Ureter (tissue), 1 donor: ENCODE data around the gene DDAH1. TPM values are rescaled to one million over a fixed set of nuclear protein-coding genes. Genes with fewer than 3 reads are reported as not detected.

Experiments
- DNase-seq: peaks from one replicate; pipeline ENCODE4 v3.0.0-alpha.2; 2020; ENCODE audit warnings: low spot score
- total RNA-seq: library from RNA; stranded (reverse); gene quantifications from one replicate; pipeline ENCODE4 v1.2.4, GENCODE V29; 2023
- donor health status: DM: yes; HTN: yes; CAD: no.

DDAH1 gene
- total RNA-seq, 1 donor from 2014 or later, result 51.2 TPM

GRCh38 chr1:85440612-85441011, 24.3 kb downstream of the DDAH1 start:
- DNase-seq, result no peak

- DNase-seq, result no peak
Measured at GRCh38 chr1:85438353-85438752, 26.6 kb downstream of the DDAH1 start.

DNA sequence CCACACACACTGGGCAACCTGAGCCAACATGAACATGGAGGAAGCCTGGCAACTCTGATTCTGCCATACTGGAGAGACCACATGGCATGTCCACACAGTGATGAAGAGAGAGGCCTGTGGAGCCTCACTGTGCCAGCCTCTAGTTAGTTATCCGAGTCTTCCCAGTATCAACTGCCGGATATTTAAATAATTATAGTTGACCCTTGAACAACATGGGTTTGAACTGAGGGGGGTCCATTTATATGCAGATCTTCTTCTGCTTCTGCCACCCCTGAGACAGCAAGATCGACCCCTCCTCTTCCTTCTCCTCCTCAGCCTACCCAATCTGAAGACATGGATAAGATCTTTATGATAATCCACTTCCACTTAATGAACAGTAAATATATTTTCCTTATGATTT, 27.8 kb downstream of the DDAH1 start:
- DNase-seq, result no peak

GRCh38 chr1:85433096-85433495, 31.9 kb downstream of the DDAH1 start:
- DNase-seq, result no peak

GRCh38 chr1:85428471-85429089, 36.4 kb downstream of the DDAH1 start:
- DNase-seq, result no peak

GRCh38 chr1:85427849-85428248, 37.1 kb downstream of the DDAH1 start:
- no peak for DNase-seq

- DNase-seq, result no peak
Measured at GRCh38 chr1:85427331-85427730, 37.6 kb downstream of the DDAH1 start.

DNA sequence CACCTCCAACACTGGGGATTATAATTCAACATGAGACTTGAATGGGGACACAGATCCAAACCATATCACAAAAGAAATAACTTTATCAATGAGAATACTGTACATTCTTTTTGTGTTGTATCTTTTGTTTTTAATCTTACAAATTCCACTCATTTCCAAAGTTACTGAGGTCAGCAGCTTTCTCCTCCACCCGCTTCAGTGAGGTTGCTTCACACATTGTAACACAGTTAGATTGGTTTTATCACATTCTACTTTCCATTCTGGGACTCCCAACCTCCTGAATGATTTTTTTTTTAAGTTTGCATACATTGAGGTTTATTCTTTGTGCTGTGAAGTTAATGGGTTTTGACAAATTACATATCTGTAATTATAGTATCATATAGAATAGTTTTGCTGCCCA, 43.8 kb downstream of the DDAH1 start:
- no peak for DNase-seq

DNA sequence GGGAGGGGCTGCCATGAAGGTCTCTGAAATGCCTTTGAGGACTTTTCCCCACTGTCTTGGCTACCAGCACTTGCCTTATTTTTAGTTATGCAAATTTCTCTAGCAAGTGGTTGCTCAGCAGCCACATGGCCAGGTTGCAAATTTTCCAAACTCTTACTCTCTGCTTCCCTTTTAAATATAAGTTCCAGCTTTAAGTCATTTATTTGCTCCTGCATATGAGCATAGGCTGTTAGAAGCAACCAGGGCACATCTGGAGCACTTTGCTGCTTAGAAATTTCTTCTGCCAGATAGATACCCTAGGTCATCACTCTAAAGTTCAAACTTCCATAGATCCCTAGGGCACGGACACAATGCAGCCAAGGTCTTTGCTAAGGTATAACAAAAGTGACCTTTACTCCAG, 44.8 kb downstream of the DDAH1 start:
- no peak for DNase-seq

DNA sequence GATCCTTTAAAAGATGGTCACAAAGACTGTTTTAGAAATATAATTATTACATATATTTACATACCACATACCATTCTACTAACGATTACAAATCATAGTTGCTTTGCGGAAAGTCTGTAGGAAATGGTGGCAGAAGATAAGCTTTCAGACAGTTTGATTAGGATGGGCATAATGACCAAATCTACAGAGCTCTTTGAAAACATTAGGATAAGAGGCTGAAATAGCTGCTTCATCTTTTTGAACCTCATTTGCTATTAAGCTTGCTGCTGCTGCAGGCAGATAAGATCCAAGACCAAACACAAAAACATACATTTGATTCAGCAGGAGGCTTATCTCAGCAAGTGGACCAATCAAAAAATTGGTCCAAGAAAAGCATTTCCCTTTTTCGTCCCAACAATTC, 47.1 kb downstream of the DDAH1 start:
- no peak for DNase-seq

DNA sequence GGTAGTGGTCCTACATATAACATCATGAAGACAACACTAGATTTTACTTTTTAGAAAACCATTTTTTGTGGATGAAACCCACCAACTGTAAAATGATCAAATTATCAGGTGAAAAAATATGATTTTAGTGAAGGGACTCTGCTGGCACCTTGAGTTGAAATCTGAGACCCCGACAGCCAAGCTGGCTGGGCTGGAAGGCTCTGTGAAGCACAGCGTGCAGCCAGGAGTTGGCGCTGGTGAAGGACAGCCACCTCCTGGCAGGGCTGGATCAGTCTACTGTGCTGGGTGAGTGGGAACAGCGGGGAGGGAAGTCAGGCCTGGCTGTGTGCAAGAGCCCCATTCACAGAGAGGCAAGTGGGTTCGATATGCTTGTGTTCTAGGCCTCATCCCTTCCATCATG, 47.9 kb downstream of the DDAH1 start:
- DNase-seq, result no peak

GRCh38 chr1:85413169-85413568, 51.8 kb downstream of the DDAH1 start:
- no peak for DNase-seq

DNA sequence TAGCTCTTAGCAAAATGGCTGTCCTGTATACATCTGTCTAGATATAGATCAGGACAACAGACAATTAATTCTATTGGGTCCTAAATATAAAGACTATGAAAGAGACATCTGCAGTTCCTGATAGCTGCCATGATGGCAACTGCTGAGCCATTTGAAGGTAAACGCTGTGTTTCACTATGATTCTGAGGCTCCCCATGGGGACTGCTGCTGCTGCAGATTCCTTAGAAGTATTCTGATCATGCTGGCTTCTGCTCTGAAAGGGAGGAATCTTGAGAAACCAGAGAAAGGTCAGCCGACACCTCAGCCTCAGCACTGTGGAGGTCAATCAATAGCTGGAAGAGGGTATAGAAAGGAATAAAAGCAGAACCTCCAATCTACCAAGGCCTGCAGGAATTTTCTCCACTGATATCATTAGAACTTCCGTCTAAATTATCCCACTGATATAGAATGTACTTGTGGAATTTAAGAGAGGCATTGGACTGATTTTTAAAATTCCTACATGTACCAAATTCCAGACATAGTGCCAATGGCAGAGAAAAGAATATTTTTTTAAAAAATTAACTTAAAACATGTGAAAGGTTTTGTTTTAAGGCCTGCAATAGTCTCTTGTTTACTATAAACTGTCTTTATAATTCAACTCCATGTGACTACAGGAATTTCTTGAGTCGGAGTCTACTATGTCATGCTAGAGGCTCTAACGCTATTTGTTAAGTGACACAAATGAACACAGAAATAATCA, 53.2 kb downstream of the DDAH1 start:
- no peak for DNase-seq

DNA sequence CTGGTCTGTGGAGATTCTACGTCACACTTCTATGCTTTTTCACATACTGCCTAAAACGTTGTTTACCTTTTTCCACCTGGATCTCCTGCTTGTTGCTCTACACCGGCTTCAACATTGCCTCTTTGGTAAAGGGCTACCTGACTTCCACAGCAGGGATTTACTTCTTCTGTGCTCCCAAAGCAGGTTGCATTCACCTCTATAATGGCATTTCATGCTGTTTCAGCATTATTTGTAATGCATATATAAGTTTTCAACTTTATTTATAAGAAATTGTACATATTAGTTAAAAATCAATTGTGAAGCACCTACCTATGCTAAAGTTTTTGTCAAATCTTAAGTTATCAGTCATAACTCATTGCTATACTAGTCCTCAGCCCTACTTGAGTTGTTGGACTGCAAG, 55.4 kb downstream of the DDAH1 start:
- no peak for DNase-seq

DNA sequence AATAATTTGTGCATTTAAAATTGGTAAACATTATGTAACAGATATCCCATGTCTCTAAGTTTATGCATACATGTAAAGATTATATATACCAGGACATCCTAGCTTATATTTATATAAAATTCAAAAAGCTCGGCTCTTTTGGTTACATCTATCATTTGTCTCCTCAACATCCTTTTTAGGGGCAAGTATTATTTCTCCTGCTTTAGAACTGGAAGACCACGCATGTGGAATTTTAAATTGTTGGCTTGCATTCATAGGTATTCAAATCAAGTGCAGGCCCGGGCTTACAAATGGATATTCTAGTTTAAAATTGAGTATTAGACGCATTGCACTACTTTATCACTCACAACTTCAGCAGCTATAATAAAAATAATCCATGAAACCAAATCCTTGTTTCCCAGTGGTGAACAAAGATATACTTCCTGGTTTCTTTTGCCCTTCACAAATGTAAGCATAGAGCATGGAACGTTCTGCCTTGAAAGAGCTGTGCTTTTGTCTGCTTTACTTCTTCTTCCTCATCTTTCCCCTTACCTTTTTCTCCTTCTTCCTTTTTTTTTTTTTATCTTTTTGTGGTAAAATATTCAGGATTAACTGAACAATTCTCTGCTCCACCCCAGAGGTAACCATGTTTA, 57.1 kb downstream of the DDAH1 start:
- DNase-seq, result no peak

DNA sequence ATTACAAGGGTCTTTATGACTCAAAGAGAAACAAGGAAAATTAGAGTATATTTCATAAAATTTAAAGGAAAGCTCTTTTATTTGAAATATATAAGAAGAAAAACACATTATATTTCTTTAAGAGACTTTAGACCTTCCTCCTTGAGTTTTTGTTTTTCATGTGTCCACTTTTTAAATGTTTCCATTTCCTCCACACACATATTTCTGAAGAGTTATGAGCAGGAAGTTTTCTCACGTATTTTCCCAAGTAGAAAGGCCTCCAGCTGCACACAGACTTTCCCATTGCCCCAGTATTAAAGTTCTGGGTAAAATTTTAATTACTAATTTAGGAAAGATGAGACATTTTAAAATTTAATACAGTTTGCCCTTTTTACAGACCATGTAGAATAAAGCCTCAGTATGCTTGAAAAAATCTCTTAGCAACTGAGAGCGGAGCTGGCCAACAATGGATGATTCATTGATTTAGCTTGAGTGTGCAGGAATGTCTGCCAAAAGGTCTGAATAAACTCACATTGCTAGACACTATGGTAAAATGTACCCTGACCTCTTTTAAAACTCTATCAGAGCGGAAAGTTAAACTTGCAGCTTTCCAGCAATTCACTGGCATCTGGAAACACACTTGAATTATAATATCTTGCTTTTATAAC, 57.9 kb downstream of the DDAH1 start:
- DNase-seq, result no peak

- no peak for DNase-seq
Measured at GRCh38 chr1:85406081-85406480, 58.9 kb downstream of the DDAH1 start.

GRCh38 chr1:85404408-85404807, 60.6 kb downstream of the DDAH1 start:
- DNase-seq, result no peak

- no peak for DNase-seq
Measured at GRCh38 chr1:85398391-85399064, 66.4 kb downstream of the DDAH1 start.

DNA sequence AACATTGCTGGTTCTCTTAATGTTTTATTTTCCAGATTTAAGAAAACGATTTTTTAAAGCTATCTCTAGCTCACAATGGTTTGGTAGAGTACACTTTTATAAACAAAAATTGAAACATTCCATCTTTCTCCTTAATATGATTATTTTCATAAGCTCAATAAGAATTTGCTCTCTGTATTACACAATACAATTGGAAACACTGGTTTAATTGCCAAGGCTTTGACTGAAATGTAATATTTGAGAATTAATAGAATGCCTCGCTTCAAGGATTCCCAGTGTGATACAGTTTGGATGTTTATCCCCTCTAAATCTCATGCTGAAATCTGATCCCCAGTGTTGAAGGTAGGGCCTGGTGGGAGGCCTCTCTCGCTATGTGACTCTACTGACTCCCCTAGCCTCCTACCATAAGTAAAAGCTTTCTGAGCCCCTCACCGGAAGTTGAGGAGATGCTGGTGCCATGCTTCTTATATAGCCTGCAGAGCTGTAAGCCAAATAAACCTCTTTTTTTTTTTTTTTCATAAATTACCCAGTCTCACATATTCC, 67.4 kb downstream of the DDAH1 start:
- no peak for DNase-seq

GRCh38 chr1:85396194-85396593, 68.8 kb downstream of the DDAH1 start:
- no peak for DNase-seq

GRCh38 chr1:85394130-85394529, 70.8 kb downstream of the DDAH1 start:
- no peak for DNase-seq
